ENCODE results near the gene EOLA1. TPM values are rescaled to one million over a fixed set of nuclear protein-coding genes. Genes with fewer than 3 reads are reported as not detected.
"Not testable (repeated sequence)": the region's sequence is repeated elsewhere in the genome, so short reads cannot be mapped to it uniquely, and the experiment has no call there.

EOLA1 gene
- total RNA-seq, 1 experiment from 2014 or later = 7.9 TPM

- no CpG with 5 or more reads among the region's 1 CpG for WGBS (ENCODE audit: extremely low coverage, insufficient read length, low lambda C conversion rate)
- not testable (repeated sequence) for H3K27me3 ChIP-seq (ENCODE audit: insufficient read depth, low read length); H3K23me2 ChIP-seq (ENCODE audit: insufficient read length, low read depth, low read length, poor library complexity, severe bottlenecking)
Observed at GRCh38 chrX:149550454-149550853, 9.6 kb downstream of the EOLA1 start.

GRCh38 chrX:149551245-149551938 lies 10.6 kb downstream of the EOLA1 start:
- H3K79me2 ChIP-seq (ENCODE audit: insufficient read depth, low read length); H4K91ac ChIP-seq (ENCODE audit: insufficient read length, low read depth, low read length); H2BK20ac ChIP-seq (ENCODE audit: low read depth, low read length, poor library complexity, severe bottlenecking); H2BK12ac ChIP-seq (ENCODE audit: insufficient read length, low read depth, low read length); H2BK5ac ChIP-seq (ENCODE audit: insufficient read length, low read length); H3K27me3 ChIP-seq (ENCODE audit: insufficient read depth, low read length); H3K4me1 Mint-ChIP-seq; H3K4me3 Mint-ChIP-seq; H3K36me3 Mint-ChIP-seq (ENCODE audit: insufficient read depth in 1 of 3, low read depth in 3 of 3); H3K23ac ChIP-seq (ENCODE audit: insufficient read length, low read depth, low read length); H3K14ac ChIP-seq (ENCODE audit: insufficient read depth, low read length); H3K23me2 ChIP-seq (ENCODE audit: insufficient read length, low read depth, low read length, poor library complexity, severe bottlenecking); H2AK5ac ChIP-seq (ENCODE audit: insufficient read length, low read length); H3K4ac ChIP-seq (ENCODE audit: low read depth, low read length); DNase-seq; H2AFZ ChIP-seq (ENCODE audit: low read length); H3K4me1 ChIP-seq (ENCODE audit: insufficient read depth, low read length); H3K27ac ChIP-seq (ENCODE audit: insufficient read length, low read depth, low read length); H2BK15ac ChIP-seq (ENCODE audit: low read depth, low read length); H3K79me1 ChIP-seq (ENCODE audit: insufficient read depth, low read depth, low read length, poor library complexity, severe bottlenecking); H3K9me3 ChIP-seq (ENCODE audit: control insufficient read depth, low read depth, low read length); H3T11ph ChIP-seq (ENCODE audit: low read length); H2BK120ac ChIP-seq (ENCODE audit: low read depth, low read length, poor library complexity, severe bottlenecking); H3K18ac ChIP-seq (ENCODE audit: insufficient read length, low read depth, low read length); H3K27ac Mint-ChIP-seq; H3K56ac ChIP-seq (ENCODE audit: insufficient read length, low read depth, low read length); H4K5ac ChIP-seq (ENCODE audit: insufficient read length, low read depth, low read length); H4K8ac ChIP-seq (replicated peaks; ENCODE audit: insufficient read length, low read depth, low read length); H3K27me3 Mint-ChIP-seq (ENCODE audit: low read depth); H3K9me3 Mint-ChIP-seq; H3K9ac ChIP-seq (ENCODE audit: extremely low read depth, insufficient read length, low read length); H3K4me2 ChIP-seq (ENCODE audit: insufficient read depth, insufficient read length, low read length); H4K20me1 ChIP-seq (ENCODE audit: control insufficient read depth, insufficient read depth, insufficient read length): not testable (repeated sequence)
- no CpG with 5 or more reads among the region's 4 CpGs for WGBS (ENCODE audit: extremely low coverage, insufficient read length, low lambda C conversion rate)

More at GRCh38 chrX:149550454-149550853, 9.6 kb downstream of the EOLA1 start:
- not testable (repeated sequence) for H3K4ac ChIP-seq (ENCODE audit: low read depth, low read length); H3K79me1 ChIP-seq (ENCODE audit: insufficient read depth, low read depth, low read length, poor library complexity, severe bottlenecking); H3K9ac ChIP-seq (ENCODE audit: extremely low read depth, insufficient read length, low read length); H2AFZ ChIP-seq (ENCODE audit: low read length); H4K5ac ChIP-seq (ENCODE audit: insufficient read length, low read depth, low read length); H3K18ac ChIP-seq (ENCODE audit: insufficient read length, low read depth, low read length); H3K27ac ChIP-seq (ENCODE audit: insufficient read length, low read depth, low read length); H2BK12ac ChIP-seq (ENCODE audit: insufficient read length, low read depth, low read length); H3K56ac ChIP-seq (ENCODE audit: insufficient read length, low read depth, low read length); H3K27ac Mint-ChIP-seq; H2AK5ac ChIP-seq (ENCODE audit: insufficient read length, low read length); H4K91ac ChIP-seq (ENCODE audit: insufficient read length, low read depth, low read length); H3K79me2 ChIP-seq (ENCODE audit: insufficient read depth, low read length); H2BK120ac ChIP-seq (ENCODE audit: low read depth, low read length, poor library complexity, severe bottlenecking); H2BK15ac ChIP-seq (ENCODE audit: low read depth, low read length); H3K14ac ChIP-seq (ENCODE audit: insufficient read depth, low read length); H3K9me3 ChIP-seq (ENCODE audit: control insufficient read depth, low read depth, low read length); H2BK20ac ChIP-seq (ENCODE audit: low read depth, low read length, poor library complexity, severe bottlenecking); H3K23ac ChIP-seq (ENCODE audit: insufficient read length, low read depth, low read length); H2BK5ac ChIP-seq (ENCODE audit: insufficient read length, low read length); H3K4me2 ChIP-seq (ENCODE audit: insufficient read depth, insufficient read length, low read length); H3K4me1 Mint-ChIP-seq; H3K4me1 ChIP-seq (ENCODE audit: insufficient read depth, low read length); H4K20me1 ChIP-seq (ENCODE audit: control insufficient read depth, insufficient read depth, insufficient read length); H4K8ac ChIP-seq (replicated peaks; ENCODE audit: insufficient read length, low read depth, low read length); H3T11ph ChIP-seq (ENCODE audit: low read length); DNase-seq; H3K4me3 Mint-ChIP-seq; H3K36me3 Mint-ChIP-seq (ENCODE audit: insufficient read depth in 1 of 3, low read depth in 3 of 3); H3K27me3 Mint-ChIP-seq (ENCODE audit: low read depth); H3K9me3 Mint-ChIP-seq

Data from H9 (cell line).